HEK293 (cell line): ENCODE data around the gene KY.

Experiments used
- CTCF ChIA-PET: fragments of 350-600 bp; formaldehyde crosslinking; extraction: SDS; loops from one replicate; lab custom pipeline; 2021; ENCODE audit warnings: antibody characterized with exemption; lab: Yijun Ruan, JAX
- POLR2A ChIA-PET: fragments of 300-600 bp; formaldehyde crosslinking; extraction: SDS; loops from one replicate; lab custom pipeline; 2020; ENCODE audit warnings: antibody characterized with exemption, inconsistent platforms; lab: Yijun Ruan, JAX
- H3K27ac ChIP-seq: fragments of 200-500 bp; sonication (Bioruptor generic); 2 replicates; pipeline ENCODE4 v1.5.1; 2014; ENCODE audit warnings: low read depth, low read length, control low read depth, inconsistent platforms; ENCODE audit errors: extremely low read depth
- H3K36me3 ChIP-seq, 2 experiments: fragments of 200-500 bp in 1 of 2; sonication (Bioruptor generic) in 1 of 2; 1 replicate in 1 of 2; 2 replicates in 1 of 2; pipeline ENCODE4 v1.5.1; 2014 to 2017; ENCODE audit warnings: inconsistent platforms in 2 of 2, low read length in 2 of 2; ENCODE audit not compliant: control insufficient read depth in 2 of 2, insufficient read depth in 1 of 2
- H3K4me1 ChIP-seq: fragments of 200-500 bp; sonication (Bioruptor generic); 2 replicates; pipeline ENCODE4 v1.5.1; 2014; ENCODE audit warnings: mild to moderate bottlenecking, low read length, inconsistent platforms; ENCODE audit not compliant: control insufficient read depth, insufficient read depth
- H3K4me3 ChIP-seq: 2 replicates; pipeline ENCODE4 v1.5.1; 2011; ENCODE audit warnings: low read depth, mild to moderate bottlenecking, control low read depth, low read length, moderate library complexity
- H3K9me3 ChIP-seq: fragments of 200-500 bp; sonication (Bioruptor generic); 2 replicates; pipeline ENCODE4 v1.5.1; 2014; ENCODE audit warnings: low read depth, low read length, inconsistent platforms; ENCODE audit not compliant: control insufficient read depth, insufficient read depth
- BCL6B ChIP-seq: fragments of 450-650 bp; formaldehyde crosslinking; IDR thresholded peaks from 2 replicates; pipeline ENCODE4 v1.5.1; 2017; ENCODE audit warnings: missing biosample characterization, missing genetic modification characterization
- HOXC10 ChIP-seq: sonication (generic); formaldehyde crosslinking; IDR thresholded peaks from 2 replicates; pipeline ENCODE4 v1.8.1; 2023; ENCODE audit warnings: mild to moderate bottlenecking, missing genetic modification reagents
- PRDM6 ChIP-seq: fragments of 450-650 bp; formaldehyde crosslinking; IDR thresholded peaks from 2 replicates; pipeline ENCODE4 v1.5.1; 2017; ENCODE audit warnings: missing biosample characterization, missing genetic modification characterization
- SETDB1 ChIP-seq: IDR thresholded peaks from one replicate; pipeline ENCODE4 v1.6.1; 2017; ENCODE audit warnings: mild to moderate bottlenecking, low read length, moderate library complexity, mixed read lengths; ENCODE audit not compliant: insufficient read length
- ZBTB11 ChIP-seq: fragments of 450-650 bp; formaldehyde crosslinking; conservative IDR thresholded peaks from 2 replicates; pipeline ENCODE4 v1.5.1; 2016; ENCODE audit warnings: low read depth, missing biosample characterization, missing genetic modification characterization
- ZBTB48 ChIP-seq: fragments of 450-650 bp; formaldehyde crosslinking; IDR thresholded peaks from 2 replicates; pipeline ENCODE4 v1.5.1; 2016; ENCODE audit warnings: missing biosample characterization, missing genetic modification characterization
- ZNF280C ChIP-seq: fragments of 450-650 bp; formaldehyde crosslinking; IDR thresholded peaks from 2 replicates; pipeline ENCODE4 v1.5.1; 2016; ENCODE audit warnings: missing biosample characterization, missing genetic modification characterization
- ZNF341 ChIP-seq: fragments of 450-650 bp; formaldehyde crosslinking; IDR thresholded peaks from 2 replicates; pipeline ENCODE4; 2016; ENCODE audit warnings: low read depth, missing biosample characterization, missing genetic modification characterization
- ZNF37A ChIP-seq: fragments of 450-650 bp; IDR thresholded peaks from 2 replicates; pipeline ENCODE4 v1.5.1; 2018; ENCODE audit warnings: missing biosample characterization, missing genetic modification characterization
- ZNF501 ChIP-seq: fragments of 450-650 bp; formaldehyde crosslinking; IDR thresholded peaks from 2 replicates; pipeline ENCODE4 v1.5.1; 2016; ENCODE audit warnings: missing biosample characterization, missing genetic modification characterization
- ZNF513 ChIP-seq: fragments of 450-650 bp; IDR thresholded peaks from 2 replicates; pipeline ENCODE4 v1.5.1; 2018; ENCODE audit warnings: missing biosample characterization, missing genetic modification characterization
- ZNF585B ChIP-seq: fragments of 450-650 bp; formaldehyde crosslinking; IDR thresholded peaks from 2 replicates; pipeline ENCODE4 v1.5.1; 2016; ENCODE audit warnings: missing biosample characterization, missing genetic modification characterization
- ZNF624 ChIP-seq: fragments of 450-650 bp; formaldehyde crosslinking; IDR thresholded peaks from 2 replicates; pipeline ENCODE4 v1.5.1; 2017; ENCODE audit warnings: missing biosample characterization, missing genetic modification characterization
- ZNF747 ChIP-seq: fragments of 450-650 bp; formaldehyde crosslinking; IDR thresholded peaks from 2 replicates; pipeline ENCODE4 v1.5.1; 2016; ENCODE audit warnings: missing biosample characterization, missing genetic modification characterization
- ZNF791 ChIP-seq: fragments of 450-650 bp; formaldehyde crosslinking; IDR thresholded peaks from 2 replicates; pipeline ENCODE4 v1.5.1; 2016; ENCODE audit warnings: missing biosample characterization, missing genetic modification characterization

KY gene

GRCh38 chr3:134656211-134656800 lies 5.5 kb upstream of the KY start (continued):
- TF ChIP-seq ZBTB11 (tag by site-specific recombination) (no peak), BCL6B (tag by site-specific recombination) (no peak), ZNF341 (tag by site-specific recombination) (no peak)

- H3K4me3 ChIP-seq, result no peak overlapping the region
- TF ChIP-seq ZNF513 (tag by site-specific recombination), result no peak
- TF ChIP-seq PRDM6 (tag by site-specific recombination), result no peak
- TF ChIP-seq SETDB1, result no peak
- no peak for TF ChIP-seq ZNF280C (tag by site-specific recombination)
- TF ChIP-seq ZNF747 (tag by site-specific recombination), result no peak
- no peak for TF ChIP-seq ZNF37A
- no peak for TF ChIP-seq HOXC10 (CRISPR knock-in tag)
- TF ChIP-seq ZNF501 (tag by site-specific recombination), result no peak
- no peak for TF ChIP-seq ZNF624 (tag by site-specific recombination)
- TF ChIP-seq ZNF585B (tag by site-specific recombination), result no peak
- TF ChIP-seq ZBTB48 (tag by site-specific recombination), result no peak
- no peak for TF ChIP-seq ZNF791 (tag by site-specific recombination)
- TF ChIP-seq, all 188 proteins: peak for 0
- Histone ChIP-seq H3K36me3 (no peaks in the 10 kb centered on the region), H3K27ac (no peak overlapping the region), H3K4me1 (no peaks in the 10 kb centered on the region), H3K9me3 (no peaks in the 10 kb centered on the region)
- ChIA-PET POLR2A (no interaction called here), CTCF (no interaction called here)
These were observed 4.9 kb upstream of the KY start for GRCh38 chr3:134655706-134656105.
